K562 (cell line): ENCODE data around the gene DGKZ. TPM values are rescaled to one million over a fixed set of nuclear protein-coding genes. Genes with fewer than 3 reads are reported as not detected.

Experiments
- CHD7 ChIP-seq: fragments of 200-600 bp; sonication (generic); IDR thresholded peaks from one replicate; pipeline ENCODE4 v1.6.1; 2012; ENCODE audit warnings: mild to moderate bottlenecking, low read depth, low read length, inconsistent platforms
- HNRNPUL1 ChIP-seq: fragments of 200-400 bp; formaldehyde crosslinking; IDR thresholded peaks from 2 replicates; pipeline ENCODE4 v1.6.1; 2017; ENCODE audit warnings: low read length
- L3MBTL2 ChIP-seq: fragments of 450-650 bp; IDR thresholded peaks from 2 replicates; pipeline ENCODE4 v1.6.1; 2016; ENCODE audit warnings: mild to moderate bottlenecking, moderate library complexity
- MED1 ChIP-seq: sonication (generic); formaldehyde crosslinking; IDR thresholded peaks from 2 replicates; pipeline ENCODE4 v1.8.1; 2023; ENCODE audit warnings: missing genetic modification reagents, borderline replicate concordance
- RBM17 ChIP-seq: fragments of 200-400 bp; formaldehyde crosslinking; IDR thresholded peaks from 2 replicates; pipeline ENCODE4 v1.6.1; 2017; ENCODE audit warnings: low read depth, mild to moderate bottlenecking, low read length, borderline replicate concordance
- SAFB ChIP-seq: fragments of 200-400 bp; formaldehyde crosslinking; IDR thresholded peaks from 2 replicates; pipeline ENCODE4 v1.6.1; 2017; ENCODE audit warnings: low read depth, low read length, borderline replicate concordance
- SIRT6 ChIP-seq: IDR thresholded peaks from one replicate; pipeline ENCODE4 v1.6.1; 2012; ENCODE audit warnings: low read depth, mild to moderate bottlenecking, control low read depth, inconsistent platforms, low read length, moderate library complexity
- SPI1 ChIP-seq: IDR thresholded peaks from 2 replicates; pipeline ENCODE4 v1.6.1; 2011; ENCODE audit warnings: low read depth, low read length, control low read depth, borderline replicate concordance
- THAP12 ChIP-seq: fragments of 250-450 bp; sonication (Bioruptor Pico); IDR thresholded peaks from 2 replicates; pipeline ENCODE4 v1.9.0; 2021; ENCODE audit warnings: mild to moderate bottlenecking, inconsistent platforms
- TRIM25 ChIP-seq: fragments of 450-650 bp; IDR thresholded peaks from 2 replicates; pipeline ENCODE4 v1.7.0; 2016; ENCODE audit warnings: borderline replicate concordance
- ZFP36 ChIP-seq: fragments of 150-350 bp; IDR thresholded peaks from 2 replicates; pipeline ENCODE4 v1.6.1; 2018; ENCODE audit warnings: low read length, low read depth; ENCODE audit not compliant: partially characterized antibody
- ZNF146 ChIP-seq: IDR thresholded peaks from one replicate; pipeline ENCODE4 v1.6.1; 2018; ENCODE audit warnings: missing compliant biosample characterization; ENCODE audit not compliant: unreplicated experiment
- ZNF644 ChIP-seq: fragments of 200-800 bp; sonication (Bioruptor generic); IDR thresholded peaks from 2 replicates; pipeline ENCODE4 v1.6.1; 2016; ENCODE audit warnings: low read depth, missing genetic modification characterization, missing compliant biosample characterization
- polyA plus RNA-seq, 8 experiments: library from polyadenylated mRNA; depleted of rRNA in 4 of 8; stranded (reverse) in 5 of 8; unstranded in 3 of 8; fragments of >200 nt; fragmentation: Nextera tagmentation in 2 of 8; fragmentation: Illumina TruSeq in 1 of 8; extraction: Ambion mirVana in 2 of 8; extraction: Trizol in 1 of 8; gene quantifications; 2 replicates each; pipeline versions ENCODE4 v1.2.1 to v1.2.3, GENCODE V29; 2011 to 2014; ENCODE audit warnings: inconsistent platforms in 1 of 8, missing spikeins in 1 of 8
- total RNA-seq, 7 experiments: library from RNA; depleted of rRNA in 6 of 7; stranded (reverse); fragments of >200 nt in 6 of 7; fragmentation: Illumina TruSeq in 2 of 7; extraction: Trizol in 2 of 7; gene quantifications; 2 replicates each; pipeline versions ENCODE4 v1.2.1 to v1.2.3, GENCODE V29; 2011 to 2021; ENCODE audit warnings: low replicate concordance in 1 of 7

Gene DGKZ
- total and polyA plus RNA-seq, 9 of the 15 experiments (the other 6 are each of a cell fraction or from before 2014, with no cell fraction given) = 0.51 to 100 (median 44.2) TPM

DNA sequence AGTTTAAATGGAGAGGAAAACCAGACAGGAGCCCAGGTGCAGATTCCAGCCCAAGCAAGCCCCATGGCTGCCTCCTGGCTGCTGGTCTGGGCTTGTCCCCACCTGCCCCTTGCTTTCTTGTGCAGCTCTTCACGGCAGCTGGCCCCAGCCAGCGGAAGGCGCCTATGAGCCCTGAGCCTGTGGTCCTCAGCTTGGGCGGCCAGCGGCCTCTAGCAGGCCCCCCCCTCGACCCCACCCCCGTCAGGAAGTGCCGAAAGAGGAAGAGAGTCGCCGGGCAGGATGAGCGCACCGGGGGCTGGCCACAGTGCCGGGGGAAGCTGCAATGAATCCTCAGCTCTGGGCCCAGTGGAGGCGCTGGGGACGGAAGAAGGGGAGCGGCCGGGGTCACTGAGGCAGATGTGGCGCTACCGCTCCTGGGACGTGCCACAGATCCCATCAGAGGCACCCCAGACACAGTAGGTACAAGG is 2.1 kb upstream of the DGKZ start (continued):
- TF ChIP-seq SPI1 (peak; percentile 90), ZNF146 (CRISPR knock-in tag) (no peak), ZNF644 (no peak), L3MBTL2 (no peak), ZFP36 (no peak), HNRNPUL1 (no peak), RBM17 (no peak), MED1 (no peak), SIRT6 (no peak), THAP12 (CRISPR knock-in tag) (no peak), SAFB (no peak), TRIM25 (no peak), CHD7 (no peak)
